GM19193 (cell line): Measurements from ENCODE around the gene ATG3.
A peak's percentile ranks its signal among the peaks of the same experiment; 100 is the strongest.

ENCODE experiments used
- POLR2A ChIP-seq: IDR thresholded peaks from 4 replicates; pipeline ENCODE4 v1.6.1; 2011; ENCODE audit not compliant: insufficient read depth, insufficient read length; ENCODE audit errors: extremely low read depth

ATG3 gene

DNA sequence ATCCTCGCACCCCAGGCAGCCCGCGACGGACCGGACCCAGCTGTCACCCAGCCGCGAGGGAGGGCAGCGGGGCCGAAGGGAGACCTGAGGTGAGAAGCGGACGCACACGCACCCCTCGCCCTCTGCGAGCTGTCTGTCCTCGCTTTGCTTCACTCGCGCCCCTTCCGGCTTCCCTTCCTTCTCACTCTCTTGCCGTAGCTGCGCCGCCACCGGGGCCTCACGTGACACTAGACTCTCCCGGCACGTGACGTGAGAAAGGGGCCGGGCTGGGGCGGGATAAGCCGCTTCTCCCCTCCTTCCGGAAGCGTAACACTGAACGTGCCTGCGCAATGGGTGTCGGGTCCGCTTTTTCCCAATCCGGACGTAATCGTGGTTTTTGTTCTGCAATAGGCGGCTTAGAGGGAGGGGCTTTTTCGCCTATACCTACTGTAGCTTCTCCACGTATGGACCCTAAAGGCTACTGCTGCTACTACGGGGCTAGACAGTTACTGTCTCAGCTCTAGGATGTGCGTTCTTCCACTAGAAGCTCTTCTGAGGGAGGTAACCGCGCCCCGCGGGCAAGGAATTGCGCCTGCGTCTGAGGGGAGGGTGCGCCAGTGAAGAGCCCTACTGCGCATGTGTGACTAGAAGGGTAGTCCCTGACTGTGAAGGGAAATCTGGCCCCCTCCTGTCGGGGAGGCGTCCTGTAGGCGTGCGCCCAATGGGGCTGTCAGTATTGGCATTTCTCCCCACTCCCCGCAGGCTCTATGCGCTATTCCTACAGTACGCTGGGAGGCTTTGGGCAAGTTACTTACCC, at the start of gene ATG3, which contains the start of gene SLC35A5:
ATG3 (minus strand) TSS at position 229 of the 796 bp plus-strand sequence. CDS start 434 bp downstream, outside the sequence.
SLC35A5 (plus strand) TSS at position 312 of the 796 bp plus-strand sequence. CDS start 1,359 bp downstream, outside the sequence.
- TF ChIP-seq POLR2A = peak; percentile 87

DNA sequence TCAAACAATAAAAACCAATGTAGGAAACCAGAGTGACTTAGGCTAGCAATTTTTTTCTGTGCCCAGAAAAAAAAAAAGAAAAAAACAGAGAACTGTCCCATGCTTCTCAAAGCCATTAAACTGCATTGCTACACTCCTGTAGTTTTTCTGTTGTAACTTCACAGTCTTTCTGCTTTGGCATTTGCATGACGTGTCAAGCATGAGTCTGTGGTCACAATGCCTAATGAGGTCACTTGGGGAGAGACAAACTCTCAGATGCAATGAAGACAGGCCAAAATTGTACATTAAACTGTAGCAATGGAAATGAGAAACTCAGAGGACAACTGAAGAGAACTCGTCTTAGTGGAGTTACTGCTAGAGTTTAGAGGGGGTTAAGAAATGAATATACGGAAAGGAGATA, 48.4 kb upstream of the ATG3 start:
- no peak for TF ChIP-seq POLR2A

DNA sequence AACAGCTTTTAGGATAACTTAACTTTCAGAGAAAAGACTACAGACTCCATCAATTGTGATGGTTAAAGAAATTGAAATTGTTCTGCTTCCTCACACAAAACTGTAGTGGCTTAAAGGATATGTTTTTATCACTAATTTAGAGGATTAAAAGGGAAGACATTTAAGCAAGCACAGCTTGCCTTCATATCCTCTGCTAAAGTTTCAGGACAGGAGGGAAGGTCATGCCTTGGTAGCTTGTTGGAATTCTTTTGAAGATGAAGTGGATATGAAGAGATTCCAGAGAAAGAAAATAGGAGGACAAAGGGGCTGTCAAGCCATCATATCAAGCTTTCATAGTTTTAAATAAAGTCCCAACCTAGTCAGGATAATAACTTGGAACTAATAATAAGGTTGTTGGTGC, 46.1 kb upstream of the ATG3 start:
- no peak for TF ChIP-seq POLR2A

- TF ChIP-seq POLR2A = no peak
These were observed 44.3 kb upstream of the ATG3 start for GRCh38 chr3:112606098-112606497.

DNA sequence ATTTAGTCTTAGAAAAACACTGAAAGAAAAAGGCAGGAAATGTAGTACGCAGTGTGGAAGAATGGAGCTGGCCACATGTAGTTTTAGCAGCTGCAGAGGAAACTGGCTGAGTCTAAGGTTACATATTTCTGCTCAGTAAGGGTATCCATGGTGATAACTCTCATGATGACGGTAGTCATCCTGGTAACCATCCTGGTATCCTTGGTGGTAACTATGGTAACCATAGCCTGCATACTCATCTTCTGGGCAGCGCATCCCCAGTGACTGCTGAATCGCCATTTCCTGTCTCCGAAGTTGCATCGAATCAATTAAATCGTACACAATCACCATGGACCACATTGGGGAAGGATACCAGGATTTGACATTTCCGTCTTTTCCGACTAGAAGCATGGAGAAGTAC, 43.5 kb upstream of the ATG3 start:
- no peak for TF ChIP-seq POLR2A

DNA sequence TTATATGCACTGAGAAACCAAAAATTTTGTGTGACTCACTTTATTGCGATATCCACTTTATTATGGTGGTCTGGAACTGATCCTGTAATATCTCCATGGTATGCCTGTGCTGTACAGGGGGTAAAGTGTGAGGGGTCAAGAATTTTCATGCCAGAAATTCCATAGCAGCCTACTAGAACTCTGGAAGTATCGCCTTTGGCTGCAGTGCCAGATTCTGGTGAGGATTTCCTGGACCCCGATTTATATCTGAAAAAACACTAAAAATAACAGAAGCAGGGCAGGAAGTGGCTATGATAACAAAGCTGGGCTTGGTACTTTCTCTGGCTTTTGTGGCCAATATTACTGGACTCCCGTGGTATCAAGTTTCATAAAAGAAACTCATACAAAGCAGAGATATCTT, 42.8 kb upstream of the ATG3 start:
- no peak for TF ChIP-seq POLR2A

GRCh38 chr3:112602217-112602838, 40.6 kb upstream of the ATG3 start:
- no peak for TF ChIP-seq POLR2A

DNA sequence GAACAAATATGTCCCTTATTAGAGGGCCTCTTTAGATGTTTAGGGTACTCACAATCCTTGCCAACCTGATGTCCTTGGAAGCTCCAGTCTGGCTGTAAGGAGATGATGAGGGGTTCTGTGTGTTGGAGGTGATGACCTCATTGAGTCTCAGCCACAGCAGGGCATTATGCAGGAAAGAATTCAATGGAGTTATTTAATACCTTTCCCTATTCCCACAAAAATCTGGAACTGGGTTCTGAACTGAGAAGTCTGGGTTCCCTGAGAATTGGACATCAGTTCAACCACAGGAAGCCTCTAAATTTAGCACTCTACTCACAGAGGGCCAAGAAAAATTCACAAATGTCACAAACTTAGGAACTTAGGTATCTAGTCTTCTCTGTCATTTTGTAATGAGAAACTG, 37.0 kb upstream of the ATG3 start:
- no peak for TF ChIP-seq POLR2A

DNA sequence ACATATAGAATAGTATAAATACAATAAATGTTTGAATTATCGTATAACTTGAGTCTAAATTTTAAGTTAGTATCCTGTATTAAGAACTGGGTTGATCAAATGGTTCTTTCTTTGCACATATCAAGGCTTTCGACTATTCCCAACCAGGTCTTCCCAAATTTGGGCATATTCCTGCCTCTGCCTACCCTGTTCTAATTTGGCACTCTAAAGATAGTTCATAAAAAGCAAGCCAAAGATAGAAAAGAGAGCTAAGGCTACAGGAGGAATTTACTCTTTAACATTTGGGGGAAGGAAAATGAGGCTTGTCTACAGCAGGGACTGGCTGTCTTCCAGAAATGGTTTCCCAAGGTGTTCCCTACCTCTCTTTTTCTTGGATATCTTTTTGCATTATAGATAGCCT, 36.2 kb upstream of the ATG3 start:
- no peak for TF ChIP-seq POLR2A

DNA sequence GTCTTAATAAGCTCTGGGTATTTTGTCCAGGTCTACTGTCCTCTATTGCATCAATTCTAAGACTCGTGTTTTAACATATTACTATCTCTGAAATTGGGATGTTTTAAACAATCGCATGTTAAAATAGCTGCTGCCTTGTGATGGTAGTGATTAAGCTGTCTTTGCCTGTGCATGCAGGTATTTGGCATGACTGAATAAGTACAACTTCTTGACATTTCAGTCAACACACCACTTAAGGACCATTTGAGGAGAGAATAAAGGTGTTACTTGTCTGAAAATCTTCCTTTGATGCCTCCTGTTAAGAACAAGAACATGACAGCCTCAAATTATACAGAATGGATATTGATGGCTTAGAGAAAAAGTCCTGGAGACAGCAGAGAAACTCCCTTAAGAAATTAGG, 33.1 kb upstream of the ATG3 start:
- TF ChIP-seq POLR2A = no peak

GRCh38 chr3:112593258-112593657, 31.5 kb upstream of the ATG3 start:
- no peak for TF ChIP-seq POLR2A

GRCh38 chr3:112587336-112587735, 25.6 kb upstream of the ATG3 start:
- no peak for TF ChIP-seq POLR2A

GRCh38 chr3:112585782-112586181, 24.0 kb upstream of the ATG3 start:
- no peak for TF ChIP-seq POLR2A

DNA sequence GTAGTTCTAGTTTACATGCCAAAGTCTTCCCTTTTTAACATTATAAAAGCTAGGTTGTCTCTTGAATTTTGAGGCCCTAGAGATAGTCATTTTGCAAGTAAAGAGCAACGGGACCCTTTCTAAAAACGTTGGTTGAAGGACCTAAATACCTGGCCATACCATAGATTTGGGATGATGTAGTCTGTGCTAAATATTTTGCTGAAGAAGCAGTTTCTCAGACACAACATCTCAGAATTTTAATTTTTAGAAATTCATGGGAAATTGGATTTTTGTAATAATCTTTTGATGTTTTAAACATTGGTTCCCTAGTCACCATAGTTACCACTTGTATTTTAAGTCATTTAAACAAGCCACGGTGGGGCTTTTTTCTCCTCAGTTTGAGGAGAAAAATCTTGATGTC, 21.3 kb upstream of the ATG3 start:
- TF ChIP-seq POLR2A = no peak

GRCh38 chr3:112582244-112582874, 20.6 kb upstream of the ATG3 start:
- no peak for TF ChIP-seq POLR2A

DNA sequence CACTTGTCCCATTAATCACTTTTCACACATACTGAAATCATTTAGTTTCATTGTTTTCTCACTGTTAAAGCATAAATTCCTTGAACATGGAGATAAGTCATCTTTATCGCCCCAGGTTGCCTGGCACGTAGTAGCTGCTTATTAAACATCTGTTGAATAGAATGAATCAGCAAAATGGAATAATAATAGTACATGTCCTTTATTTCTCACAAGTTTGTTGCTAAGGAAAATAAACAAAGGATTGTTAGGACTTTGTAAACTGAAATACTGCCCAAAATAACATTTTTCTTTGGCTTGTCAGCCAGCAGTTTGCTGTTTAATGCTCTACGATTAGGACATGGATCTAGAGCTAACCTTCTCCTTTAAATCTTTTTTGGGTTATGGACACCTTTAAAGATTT, 17.9 kb upstream of the ATG3 start:
- no peak for TF ChIP-seq POLR2A

DNA sequence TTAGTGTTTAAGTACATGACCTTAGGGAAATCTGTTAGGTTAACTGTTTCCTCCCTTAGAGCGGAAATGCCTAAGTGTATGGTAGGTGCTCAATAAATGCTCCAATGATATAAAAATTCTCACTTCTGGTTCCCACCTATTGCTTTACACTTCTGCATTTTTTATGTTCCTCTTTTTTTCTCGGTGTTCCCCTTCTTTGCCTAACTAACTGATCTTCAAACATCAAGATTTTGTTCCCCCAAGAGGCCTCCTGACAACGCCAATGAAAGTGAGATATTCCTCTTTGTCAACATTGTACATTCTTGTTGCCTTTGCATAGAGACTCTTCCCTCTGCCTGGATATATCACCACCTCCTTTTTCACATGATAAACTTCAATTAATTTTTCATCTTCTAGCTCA, 17.5 kb upstream of the ATG3 start:
- TF ChIP-seq POLR2A = no peak

GRCh38 chr3:112572701-112573100, 10.9 kb upstream of the ATG3 start:
- no peak for TF ChIP-seq POLR2A
